OCI-LY3 (cell line): ENCODE measurements around the gene ATRX.

Experiments
- EZH2phosphoT487 ChIP-seq: fragments of 200-600 bp; shearing (Covaris generic); IDR thresholded peaks from 2 replicates; pipeline ENCODE4 v1.6.1; 2018; ENCODE audit warnings: antibody characterized with exemption, mixed run types, low read depth
- TF ChIP-seq, protein P1 (sequence below): fragments of 200-600, 300-600 bp; sonication (generic); IDR thresholded peaks from 2 replicates; pipeline ENCODE4 v1.5.1; 2014; ENCODE audit warnings: antibody characterized with exemption, low read length, low read depth

DNA sequence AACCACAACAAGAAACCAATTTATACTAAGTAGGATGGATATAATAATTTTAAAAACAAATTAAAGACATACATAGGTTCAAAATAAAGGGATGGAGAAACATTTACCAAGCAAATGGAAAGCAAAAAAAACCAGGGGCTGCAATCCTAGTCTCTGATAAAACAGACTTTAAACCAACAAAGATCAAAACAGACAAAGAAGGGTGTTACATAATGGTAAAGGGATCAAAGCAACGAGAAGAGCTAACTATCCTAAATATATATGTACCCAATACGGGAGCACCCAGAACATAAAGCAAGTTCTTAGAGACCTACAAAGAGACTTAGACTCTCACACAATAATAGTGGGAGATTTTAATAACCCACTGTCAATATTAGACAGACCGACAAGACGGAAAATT, 66.6 kb downstream of the ATRX start:
- TF ChIP-seq EZH2phosphoT487, result no peak
- TF ChIP-seq, protein P1, sequence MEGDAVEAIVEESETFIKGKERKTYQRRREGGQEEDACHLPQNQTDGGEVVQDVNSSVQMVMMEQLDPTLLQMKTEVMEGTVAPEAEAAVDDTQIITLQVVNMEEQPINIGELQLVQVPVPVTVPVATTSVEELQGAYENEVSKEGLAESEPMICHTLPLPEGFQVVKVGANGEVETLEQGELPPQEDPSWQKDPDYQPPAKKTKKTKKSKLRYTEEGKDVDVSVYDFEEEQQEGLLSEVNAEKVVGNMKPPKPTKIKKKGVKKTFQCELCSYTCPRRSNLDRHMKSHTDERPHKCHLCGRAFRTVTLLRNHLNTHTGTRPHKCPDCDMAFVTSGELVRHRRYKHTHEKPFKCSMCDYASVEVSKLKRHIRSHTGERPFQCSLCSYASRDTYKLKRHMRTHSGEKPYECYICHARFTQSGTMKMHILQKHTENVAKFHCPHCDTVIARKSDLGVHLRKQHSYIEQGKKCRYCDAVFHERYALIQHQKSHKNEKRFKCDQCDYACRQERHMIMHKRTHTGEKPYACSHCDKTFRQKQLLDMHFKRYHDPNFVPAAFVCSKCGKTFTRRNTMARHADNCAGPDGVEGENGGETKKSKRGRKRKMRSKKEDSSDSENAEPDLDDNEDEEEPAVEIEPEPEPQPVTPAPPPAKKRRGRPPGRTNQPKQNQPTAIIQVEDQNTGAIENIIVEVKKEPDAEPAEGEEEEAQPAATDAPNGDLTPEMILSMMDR, result no peak
